Testis (tissue), 3 donors: Measurements from ENCODE around the gene COL6A3. TPM values are rescaled to one million over a fixed set of nuclear protein-coding genes. Genes with fewer than 3 reads are reported as not detected.

Experiments used
- DNase-seq: peaks from one replicate; pipeline ENCODE4 v3.0.0-alpha.2; 2019
- H3K27ac ChIP-seq, 2 donors: fragments of 200-600 bp; sonication (generic); one replicate each; pipeline ENCODE4 v1.5.1; 2019
- H3K27me3 ChIP-seq: fragments of 200-600 bp; sonication (generic); one replicate; pipeline ENCODE4 v1.5.1; 2019
- H3K36me3 ChIP-seq: fragments of 200-600 bp; sonication (generic); one replicate; pipeline ENCODE4 v1.5.1; 2017; ENCODE audit warnings: low read depth; ENCODE audit errors: missing control alignments
- H3K4me1 ChIP-seq: fragments of 200-600 bp; sonication (generic); one replicate; pipeline ENCODE4 v1.5.1; 2019
- H3K4me3 ChIP-seq, 2 donors: fragments of 200-600 bp; sonication (generic); one replicate each; pipeline ENCODE4 v1.5.1; 2017 to 2019
- H3K9me3 ChIP-seq: fragments of 200-600 bp; sonication (generic); one replicate; pipeline ENCODE4 v1.5.1; 2017
- POLR2A ChIP-seq: fragments of 450-650 bp; IDR thresholded peaks from one replicate; pipeline ENCODE4 v1.6.1; 2017; ENCODE audit warnings: antibody characterized with exemption, mild to moderate bottlenecking, moderate library complexity
- WGBS, 2 donors: methylation state at CpG; one replicate each; pipeline ENCODE4 v1.1.5; 2018; 5-methylcytosine and 5-hydroxymethylcytosine counted together
- intact Hi-C: fragments of 100-400 bp; cut with DNase I; formaldehyde crosslinking; loops from one replicate; pipeline ENCODE4 v1.15.1; 2023; ENCODE audit warnings: low total_unique reads
- polyA plus RNA-seq: library from polyadenylated mRNA; stranded (reverse); fragments of 350-450 nt; fragmentation: Illumina TruSeq; extraction: RNeasy Lipid Tissue Mini Kit (QIAGEN cat#74804); gene quantifications from one replicate; pipeline ENCODE4 v1.2.3, GENCODE V29; 2014; ENCODE audit warnings: low read depth, low replicate concordance; ENCODE audit not compliant: insufficient read depth
- total RNA-seq, 2 donors: library from RNA; depleted of rRNA; stranded (reverse); fragments of >200 nt; gene quantifications; one replicate each; pipeline ENCODE4 v1.2.3, GENCODE V29; 2016
- TF ChIP-seq, protein P1 (sequence below), 3 experiments: fragments of 450-650 bp in 2 of 3; fragments of 200-600 bp in 1 of 3; sonication (generic) in 1 of 3; IDR thresholded peaks; one replicate each; pipeline ENCODE4 v1.5.1; 2016 to 2019; ENCODE audit warnings: antibody characterized with exemption in 3 of 3, mild to moderate bottlenecking in 2 of 3, moderate library complexity in 1 of 3

The COL6A3 gene
- total and polyA plus RNA-seq, 3 donors from 2014 or later: 35.1 to 93.1 (median 74.1) TPM

DNA sequence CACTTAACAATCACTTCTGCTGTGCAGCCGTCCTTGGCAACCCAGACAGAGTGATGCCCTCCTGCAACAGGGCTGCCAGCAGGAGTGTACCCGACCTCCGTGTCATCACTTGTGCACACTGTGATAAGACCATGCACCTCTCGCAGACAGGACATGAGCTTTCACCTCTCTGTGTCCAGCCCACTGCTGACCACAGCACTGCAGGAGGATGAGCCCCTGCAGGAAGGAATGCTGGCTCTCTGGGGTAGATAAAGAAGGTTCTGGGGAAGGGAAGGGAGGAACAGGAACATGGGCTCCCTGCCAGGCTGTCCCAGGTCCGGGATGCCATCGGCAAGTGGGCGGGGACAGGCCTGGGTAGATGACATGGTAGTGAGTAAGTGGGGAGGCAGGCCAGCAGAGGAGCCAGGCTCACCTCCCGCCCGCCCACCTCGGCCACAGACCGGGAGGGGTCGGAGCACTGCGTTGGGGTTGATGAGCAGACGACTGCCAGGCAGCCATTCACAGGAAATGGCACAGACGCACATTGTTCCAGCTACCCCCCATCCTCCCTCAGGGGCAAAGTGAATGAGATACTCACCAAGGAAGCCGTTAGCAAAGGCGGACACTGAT is 18.6 kb upstream of the COL6A3 start:
- H3K27ac ChIP-seq: no peak overlapping the region
- H3K9me3 ChIP-seq: no peaks in the 10 kb centered on the region
- H3K36me3 ChIP-seq: no peaks in the 10 kb centered on the region
- H3K4me1 ChIP-seq: peaks cover 22% of the 10 kb centered on the region
- H3K27me3 ChIP-seq: no peaks in the 10 kb centered on the region
- no peak for TF ChIP-seq POLR2A
- TF ChIP-seq, protein P1, sequence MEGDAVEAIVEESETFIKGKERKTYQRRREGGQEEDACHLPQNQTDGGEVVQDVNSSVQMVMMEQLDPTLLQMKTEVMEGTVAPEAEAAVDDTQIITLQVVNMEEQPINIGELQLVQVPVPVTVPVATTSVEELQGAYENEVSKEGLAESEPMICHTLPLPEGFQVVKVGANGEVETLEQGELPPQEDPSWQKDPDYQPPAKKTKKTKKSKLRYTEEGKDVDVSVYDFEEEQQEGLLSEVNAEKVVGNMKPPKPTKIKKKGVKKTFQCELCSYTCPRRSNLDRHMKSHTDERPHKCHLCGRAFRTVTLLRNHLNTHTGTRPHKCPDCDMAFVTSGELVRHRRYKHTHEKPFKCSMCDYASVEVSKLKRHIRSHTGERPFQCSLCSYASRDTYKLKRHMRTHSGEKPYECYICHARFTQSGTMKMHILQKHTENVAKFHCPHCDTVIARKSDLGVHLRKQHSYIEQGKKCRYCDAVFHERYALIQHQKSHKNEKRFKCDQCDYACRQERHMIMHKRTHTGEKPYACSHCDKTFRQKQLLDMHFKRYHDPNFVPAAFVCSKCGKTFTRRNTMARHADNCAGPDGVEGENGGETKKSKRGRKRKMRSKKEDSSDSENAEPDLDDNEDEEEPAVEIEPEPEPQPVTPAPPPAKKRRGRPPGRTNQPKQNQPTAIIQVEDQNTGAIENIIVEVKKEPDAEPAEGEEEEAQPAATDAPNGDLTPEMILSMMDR (IDR thresholded peaks at IDR 0.05): no peak
- intact Hi-C loops: no loop called here
- 53 to 59% methylated on average over 12 to 17 of the region's 17 CpGs for WGBS, 2 donors
- DNase-seq: peak; percentile 76
- no peak overlapping the region for H3K4me3 ChIP-seq

DNA sequence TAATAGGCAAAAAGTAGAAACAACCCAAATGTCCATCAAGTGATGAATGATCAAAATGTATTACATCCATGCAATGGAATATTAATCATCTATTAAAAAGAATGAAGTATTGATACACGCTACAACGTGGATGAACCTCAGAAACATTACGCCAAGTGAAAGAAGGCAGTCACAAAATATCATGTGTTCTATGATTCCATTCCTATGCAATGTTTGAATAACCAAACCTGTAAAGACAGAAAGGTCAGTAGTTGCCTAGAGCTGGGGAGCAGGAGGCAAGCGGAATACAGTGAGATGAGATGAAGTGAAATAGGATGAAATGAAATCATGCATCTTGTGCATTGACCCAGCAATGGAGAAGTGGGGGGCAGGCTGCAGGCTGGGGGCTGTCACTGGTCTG is 17.9 kb upstream of the COL6A3 start:
- intact Hi-C loops: no loop called here
- 89 to 94% methylated on average over 4 of the region's 4 CpGs for WGBS, 2 donors
- H3K4me1 ChIP-seq: peaks cover 22% of the 10 kb centered on the region
- H3K4me3 ChIP-seq: no peak overlapping the region
- H3K36me3 ChIP-seq: no peaks in the 10 kb centered on the region
- DNase-seq: no peak
- no peaks in the 10 kb centered on the region for H3K9me3 ChIP-seq
- no peak for TF ChIP-seq POLR2A
- TF ChIP-seq, protein P1 (IDR thresholded peaks at IDR 0.05): no peak
- no peaks in the 10 kb centered on the region for H3K27me3 ChIP-seq
- no peak overlapping the region for H3K27ac ChIP-seq

DNA sequence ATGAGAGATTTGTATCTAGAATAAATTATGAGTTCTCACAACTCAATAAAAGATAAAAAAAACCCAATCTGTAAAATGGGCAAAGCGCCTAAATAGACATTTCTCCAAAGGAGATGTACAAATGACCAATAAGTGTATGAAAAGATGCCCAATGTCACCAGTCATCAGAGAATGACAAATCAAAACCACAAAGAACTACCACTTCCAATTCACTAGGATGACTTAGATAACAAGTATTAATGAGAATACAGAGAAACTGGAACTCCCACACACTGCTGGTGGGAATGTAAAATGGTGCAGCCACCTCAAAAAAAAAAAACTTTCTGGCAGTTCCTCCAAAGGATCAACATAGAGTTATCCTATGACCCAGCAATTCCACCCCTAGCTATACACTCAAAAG is 17.4 kb upstream of the COL6A3 start:
- Histone ChIP-seq H3K27me3 (no peaks in the 10 kb centered on the region), H3K9me3 (no peaks in the 10 kb centered on the region), H3K27ac (no peak overlapping the region), H3K4me3 (no peak overlapping the region), H3K36me3 (no peaks in the 10 kb centered on the region), H3K4me1 (peaks cover 22% of the 10 kb centered on the region)
- WGBS, 2 donors: 94 to 100% methylated on average over 1 of the region's 1 CpG
- TF ChIP-seq POLR2A: no peak
- TF ChIP-seq, protein P1 (IDR thresholded peaks at IDR 0.05): no peak
- intact Hi-C loops: no loop called here
- no peak for DNase-seq

DNA sequence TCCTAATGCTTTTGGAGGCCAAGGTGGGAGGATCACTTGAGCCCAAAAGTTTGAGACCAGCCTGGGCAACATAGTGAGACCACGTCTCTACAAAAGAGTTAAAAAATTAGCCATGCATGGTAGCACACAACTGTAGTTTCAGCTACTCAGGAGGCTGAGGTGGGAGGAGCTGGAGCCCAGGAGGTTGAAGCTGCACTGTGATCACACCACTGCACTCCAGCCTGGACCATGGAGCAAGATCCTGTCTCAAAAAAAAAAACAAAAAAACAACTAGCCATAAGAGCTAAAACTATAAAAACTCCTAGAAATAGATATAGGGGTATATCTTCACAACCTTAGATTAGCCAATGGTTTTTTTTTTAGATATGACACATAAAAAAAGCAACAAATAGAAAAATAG is 16.9 kb upstream of the COL6A3 start:
- Histone ChIP-seq H3K4me1 (peaks cover 18% of the 10 kb centered on the region), H3K27ac (no peak overlapping the region), H3K27me3 (no peaks in the 10 kb centered on the region), H3K36me3 (no peaks in the 10 kb centered on the region), H3K4me3 (no peak overlapping the region), H3K9me3 (no peaks in the 10 kb centered on the region)
- intact Hi-C loops: no loop called here
- DNase-seq: no peak
- TF ChIP-seq, protein P1 (IDR thresholded peaks at IDR 0.05): no peak
- no peak for TF ChIP-seq POLR2A
- WGBS, 2 donors: 82 to 87% methylated on average over 1 of the region's 1 CpG

GRCh38 chr2:237429753-237430152 is 15.8 kb upstream of the COL6A3 start:
- Histone ChIP-seq H3K27me3 (no peaks in the 10 kb centered on the region), H3K36me3 (no peaks in the 10 kb centered on the region), H3K9me3 (no peaks in the 10 kb centered on the region), H3K4me1 (peaks cover 9% of the 10 kb centered on the region), H3K4me3 (no peak overlapping the region), H3K27ac (no peak overlapping the region)
- 85 to 94% methylated on average over 3 of the region's 3 CpGs for WGBS, 2 donors
- intact Hi-C loops: no loop called here
- TF ChIP-seq, protein P1 (IDR thresholded peaks at IDR 0.05): no peak
- TF ChIP-seq POLR2A: no peak
- no peak for DNase-seq
